GM12874 (cell line): ENCODE data around the gene CEP89.

Source experiments
- CTCF ChIP-seq: IDR thresholded peaks from 2 replicates; pipeline ENCODE4 v1.5.1; 2011; ENCODE audit warnings: low read depth, mild to moderate bottlenecking, control low read depth, low read length, moderate library complexity; ENCODE audit not compliant: insufficient read depth

Gene CEP89

GRCh38 chr19:32890326-32890725 lies 81.4 kb downstream of the CEP89 start:
- no peak for TF ChIP-seq CTCF

GRCh38 chr19:32889137-32889934 lies 82.4 kb downstream of the CEP89 start:
- no peak for TF ChIP-seq CTCF

- TF ChIP-seq CTCF: no peak
Observed at GRCh38 chr19:32887572-32888215, 84.1 kb downstream of the CEP89 start.

- TF ChIP-seq CTCF: no peak
Observed at GRCh38 chr19:32886241-32886640, 85.5 kb downstream of the CEP89 start.

- no peak for TF ChIP-seq CTCF
Observed at GRCh38 chr19:32881766-32882165, 90.0 kb downstream of the CEP89 start.

GRCh38 chr19:32880622-32881021 lies 91.1 kb downstream of the CEP89 start:
- no peak for TF ChIP-seq CTCF

GRCh38 chr19:32879741-32880140 lies 92.0 kb downstream of the CEP89 start:
- TF ChIP-seq CTCF: no peak
